Skeletal muscle cell (primary cell): ENCODE measurements around the gene ANKLE1.
A peak's percentile ranks its signal among the peaks of the same experiment; 100 is the strongest.

Experiments
- DNase-seq: peaks from one replicate; pipeline ENCODE4 v3.0.0-alpha.2; 2010; ENCODE audit warnings: low read depth
- H3K4me3 ChIP-seq: 2 replicates; pipeline ENCODE4 v1.5.1; 2011; ENCODE audit warnings: low read depth, mild to moderate bottlenecking, control low read depth, low read length, moderate library complexity

Gene ANKLE1

GRCh38 chr19:17334414-17335409 lies 53.0 kb downstream of the ANKLE1 start, which contains the start of gene ANO8:
TSS of gene ANO8 (minus strand) at chr19:17334855. CDS start at chr19:17334670, 185 bp downstream.
- peak; percentile 98 for DNase-seq
- H3K4me3 ChIP-seq: peak within 1 kb of the TSS; percentile 79

- no peak overlapping the region for H3K4me3 ChIP-seq
- DNase-seq: no peak
Observed at GRCh38 chr19:17335575-17335974, 53.9 kb downstream of the ANKLE1 start.
